ENCODE measurements around the gene TBC1D9.

GRCh38 chr4:140666889-140667614 lies 89.1 kb downstream of the TBC1D9 start:
- TF ChIP-seq POLR2AphosphoS5 (IDR thresholded peaks at IDR 0.05): no peak
- TF ChIP-seq CTCF (IDR thresholded peaks at IDR 0.05): no peak

Measured in prostate gland (tissue), 2 donors.